Measurements from ENCODE around the gene SLC34A1. TPM values are rescaled to one million over a fixed set of nuclear protein-coding genes. Genes with fewer than 3 reads are reported as not detected.
A peak's percentile ranks its signal among the peaks of the same experiment; 100 is the strongest.

SLC34A1 gene
- total RNA-seq, 4 donors from 2014 or later, result not detected

- WGBS, 2 donors, result 88 to 90% methylated on average over 18 to 29 of the region's 29 CpGs
- H3K27me3 ChIP-seq, result no peaks in the 10 kb centered on the region
- H3K36me3 ChIP-seq, result no peaks in the 10 kb centered on the region
- intact Hi-C loops (cut with DNase I), result loop anchor here (5.0 kb wide), 1 partner anchor 56 kb away; the partner anchor contains the start of gene MXD3
- TF ChIP-seq POLR2A (IDR thresholded peaks at IDR 0.05) (no peak), CTCF (IDR thresholded peaks at IDR 0.05) (no peak)
- H3K27ac ChIP-seq, result no peak overlapping the region
- no peak for DNase-seq
- peak overlapping the region in 1 of 3 donors; percentile 41 for H3K4me3 ChIP-seq (replicated peaks in 1 of 3)
- H3K4me1 ChIP-seq, result peaks cover 18 to 41% of the 10 kb centered on the region in 2 donors
- no peaks in the 10 kb centered on the region for H3K9me3 ChIP-seq
These were observed 16.0 kb upstream of the SLC34A1 start for GRCh38 chr5:177367981-177368868.

- intact Hi-C loops (cut with DNase I), result loop anchor here (5.0 kb wide), 1 partner anchor 57 kb away; the partner anchor contains the start of gene MXD3
- WGBS, 2 donors, result 74 to 75% methylated on average over 5 of the region's 5 CpGs
- H3K27ac ChIP-seq, result no peak overlapping the region
These were observed 15.2 kb upstream of the SLC34A1 start for GRCh38 chr5:177368869-177369644.

GRCh38 chr5:177369645-177370440 is 14.4 kb upstream of the SLC34A1 start:
- no peak overlapping the region for H3K4me3 ChIP-seq (replicated peaks in 1 of 3)
- H3K27ac ChIP-seq, result no peak overlapping the region
- no peak for TF ChIP-seq CTCF (IDR thresholded peaks at IDR 0.05)
- TF ChIP-seq POLR2A (IDR thresholded peaks at IDR 0.05), result no peak
- 81 to 83% methylated on average over 9 to 10 of the region's 11 CpGs for WGBS, 2 donors
- H3K9me3 ChIP-seq, result no peaks in the 10 kb centered on the region
- H3K4me1 ChIP-seq, result peaks cover 18 to 30% of the 10 kb centered on the region in 2 donors
- intact Hi-C loops (cut with DNase I), result loop anchor here (5.0 kb wide), 1 partner anchor 58 kb away; the partner anchor contains the start of gene MXD3
- H3K36me3 ChIP-seq, result no peaks in the 10 kb centered on the region
- DNase-seq, result no peak
- H3K27me3 ChIP-seq, result no peaks in the 10 kb centered on the region

More at GRCh38 chr5:177368869-177369644, 15.2 kb upstream of the SLC34A1 start:
- H3K27me3 ChIP-seq, result no peaks in the 10 kb centered on the region
- peak in 1 of 2 donors; percentile 28 for DNase-seq
- H3K9me3 ChIP-seq, result no peaks in the 10 kb centered on the region
- TF ChIP-seq CTCF (IDR thresholded peaks at IDR 0.05) (peak in 4 of 6 experiments; percentile 43 to 60 (median 44)), POLR2A (IDR thresholded peaks at IDR 0.05) (no peak)
- no peaks in the 10 kb centered on the region for H3K36me3 ChIP-seq
- H3K4me3 ChIP-seq (replicated peaks in 1 of 3), result no peak overlapping the region
- peaks cover 18 to 33% of the 10 kb centered on the region in 2 donors for H3K4me1 ChIP-seq

GRCh38 chr5:177370488-177371119 is 13.6 kb upstream of the SLC34A1 start:
- H3K36me3 ChIP-seq, result no peaks in the 10 kb centered on the region
- peak; percentile 87 to 91 for DNase-seq
- no peaks in the 10 kb centered on the region for H3K27me3 ChIP-seq
- intact Hi-C loops (cut with DNase I), result no loop called here
- H3K4me1 ChIP-seq, result peaks cover 18 to 27% of the 10 kb centered on the region in 2 donors
- no peak overlapping the region for H3K27ac ChIP-seq
- TF ChIP-seq POLR2A (IDR thresholded peaks at IDR 0.05) (no peak), CTCF (IDR thresholded peaks at IDR 0.05) (peak in 4 of 6 experiments; percentile 41 to 63 (median 48))
- 74 to 80% methylated on average over 3 to 4 of the region's 42 CpGs for WGBS, 2 donors
- H3K4me3 ChIP-seq (replicated peaks in 1 of 3), result peak overlapping the region in 1 of 3 donors; percentile 21
- no peaks in the 10 kb centered on the region for H3K9me3 ChIP-seq

All from thyroid gland (tissue), 4 donors.